ENCODE results near the gene CCNK.

Gene CCNK

DNA sequence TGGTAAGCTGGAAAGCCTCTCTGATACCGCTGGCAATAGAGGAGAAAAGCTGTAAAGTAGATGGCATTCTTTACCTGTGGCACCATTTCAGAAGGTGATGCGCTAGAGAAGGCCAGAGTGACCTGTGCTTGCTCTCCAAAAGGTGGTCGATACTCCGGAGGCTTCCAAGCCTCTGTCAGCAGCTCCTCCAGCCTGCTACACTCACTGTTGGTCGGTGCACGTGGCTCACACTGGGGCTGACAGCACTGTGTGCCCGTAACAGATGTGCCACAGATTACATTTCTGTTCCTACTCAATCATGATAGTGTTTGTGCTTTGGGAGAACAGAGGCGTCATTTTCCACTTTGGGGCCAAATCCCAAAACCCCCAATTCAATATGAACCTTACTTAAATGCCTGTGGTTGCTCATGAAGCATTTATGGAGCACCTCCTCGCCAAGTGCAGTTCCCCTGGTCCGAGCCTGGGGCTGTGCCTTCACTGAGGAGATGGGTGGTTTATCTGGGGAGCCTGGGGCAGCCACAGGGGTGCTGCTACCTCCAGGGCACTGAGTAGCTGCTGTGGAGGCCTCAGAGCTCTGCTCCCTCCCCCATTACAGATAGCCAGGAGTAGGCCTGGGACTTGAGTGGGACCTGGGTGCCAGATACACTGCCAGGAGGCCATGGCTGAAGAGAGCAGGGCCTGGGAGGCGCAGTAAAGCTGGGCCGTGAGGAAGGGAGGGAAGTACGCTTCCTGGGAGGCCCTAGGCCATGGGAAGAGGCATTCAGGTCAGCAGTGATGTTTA, 26.8 kb downstream of the CCNK start:
- DNase-seq (ENCODE audit: low read depth in 2 of 2) = no peak

DNA sequence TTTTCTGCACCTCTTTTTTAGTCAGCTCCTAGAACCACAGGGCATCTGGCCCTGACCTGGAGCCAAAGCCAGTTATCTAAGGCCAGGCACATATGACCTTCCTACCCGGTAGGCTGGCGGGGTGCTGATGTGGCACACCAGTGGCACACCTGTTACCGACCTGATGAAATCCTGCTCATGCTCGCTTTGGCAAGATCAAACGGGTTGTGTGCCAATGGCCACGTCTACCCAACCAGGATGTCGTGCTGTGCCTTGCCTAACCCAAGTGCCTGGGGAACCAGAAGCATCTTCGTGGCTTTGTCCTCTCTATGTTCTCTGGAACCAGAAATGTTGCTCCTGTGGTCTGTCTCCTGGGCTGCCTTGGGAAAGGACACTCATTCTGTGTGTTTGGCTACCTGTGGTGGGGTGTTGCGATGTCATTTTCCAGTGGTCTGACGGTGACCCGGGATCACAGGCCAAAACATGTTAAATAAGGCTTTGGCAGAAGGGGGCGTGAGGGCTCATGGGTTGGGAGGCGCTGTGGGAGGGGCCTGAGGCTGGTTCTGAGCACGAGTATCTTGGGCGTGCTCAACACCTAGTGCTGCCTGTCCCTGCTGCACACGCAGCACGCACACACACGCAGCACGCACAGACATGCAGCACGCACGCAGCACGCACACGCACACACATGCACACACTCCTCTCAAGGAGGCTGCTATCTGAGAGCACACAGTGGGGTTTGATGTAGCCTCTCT, 27.9 kb downstream of the CCNK start:
- no peak for DNase-seq (ENCODE audit: low read depth in 2 of 2)

DNA sequence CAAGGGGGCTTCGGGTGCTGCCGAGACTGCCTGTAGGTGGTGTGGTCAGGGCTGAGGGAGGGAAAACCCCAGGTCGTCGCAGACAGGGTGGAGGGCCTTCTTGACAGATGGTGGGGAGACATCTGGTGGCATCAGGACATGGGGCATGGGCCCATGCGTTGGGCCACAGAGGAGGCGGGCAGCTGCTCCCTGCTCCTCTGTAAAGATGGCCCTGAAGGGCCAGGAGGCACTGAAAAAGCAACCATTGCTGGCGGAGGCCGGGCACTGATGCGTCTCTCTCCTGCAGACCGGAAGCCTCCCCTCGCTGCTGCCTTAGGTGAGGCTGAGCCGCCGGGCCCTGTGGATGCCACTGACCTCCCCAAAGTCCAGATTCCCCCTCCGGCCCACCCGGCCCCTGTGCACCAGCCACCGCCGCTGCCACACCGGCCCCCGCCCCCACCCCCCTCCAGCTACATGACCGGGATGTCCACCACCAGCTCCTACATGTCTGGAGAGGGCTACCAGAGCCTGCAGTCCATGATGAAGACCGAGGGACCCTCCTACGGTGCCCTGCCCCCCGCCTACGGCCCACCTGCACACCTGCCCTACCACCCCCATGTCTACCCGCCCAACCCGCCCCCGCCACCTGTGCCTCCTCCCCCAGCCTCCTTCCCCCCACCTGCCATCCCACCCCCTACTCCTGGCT, 28.8 kb downstream of the CCNK start:
- no peak for DNase-seq (ENCODE audit: low read depth in 2 of 2)

DNA sequence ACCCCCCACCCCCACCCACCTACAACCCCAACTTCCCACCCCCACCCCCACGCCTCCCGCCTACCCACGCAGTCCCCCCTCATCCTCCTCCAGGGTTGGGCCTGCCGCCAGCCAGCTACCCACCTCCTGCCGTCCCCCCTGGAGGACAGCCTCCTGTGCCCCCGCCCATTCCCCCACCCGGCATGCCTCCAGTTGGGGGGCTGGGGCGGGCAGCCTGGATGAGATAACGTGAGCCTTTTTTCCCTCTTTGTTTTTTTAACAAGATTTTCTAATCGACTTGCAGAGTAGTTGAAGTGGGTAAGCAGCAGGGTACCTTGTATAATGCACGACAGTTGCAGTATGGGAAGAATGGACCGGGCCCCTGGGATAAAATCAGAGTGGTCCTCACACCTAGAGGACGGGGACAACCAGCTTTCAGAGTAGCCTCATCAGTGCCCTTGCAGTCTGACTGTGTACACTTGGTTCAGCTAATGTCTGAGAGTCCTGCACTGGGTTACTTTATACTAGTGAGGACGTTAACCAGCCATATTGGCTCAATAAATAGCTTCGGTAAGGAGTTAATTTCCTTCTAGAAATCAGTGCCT, 29.4 kb downstream of the CCNK start:
- no peak for DNase-seq (ENCODE audit: low read depth in 2 of 2)

DNA sequence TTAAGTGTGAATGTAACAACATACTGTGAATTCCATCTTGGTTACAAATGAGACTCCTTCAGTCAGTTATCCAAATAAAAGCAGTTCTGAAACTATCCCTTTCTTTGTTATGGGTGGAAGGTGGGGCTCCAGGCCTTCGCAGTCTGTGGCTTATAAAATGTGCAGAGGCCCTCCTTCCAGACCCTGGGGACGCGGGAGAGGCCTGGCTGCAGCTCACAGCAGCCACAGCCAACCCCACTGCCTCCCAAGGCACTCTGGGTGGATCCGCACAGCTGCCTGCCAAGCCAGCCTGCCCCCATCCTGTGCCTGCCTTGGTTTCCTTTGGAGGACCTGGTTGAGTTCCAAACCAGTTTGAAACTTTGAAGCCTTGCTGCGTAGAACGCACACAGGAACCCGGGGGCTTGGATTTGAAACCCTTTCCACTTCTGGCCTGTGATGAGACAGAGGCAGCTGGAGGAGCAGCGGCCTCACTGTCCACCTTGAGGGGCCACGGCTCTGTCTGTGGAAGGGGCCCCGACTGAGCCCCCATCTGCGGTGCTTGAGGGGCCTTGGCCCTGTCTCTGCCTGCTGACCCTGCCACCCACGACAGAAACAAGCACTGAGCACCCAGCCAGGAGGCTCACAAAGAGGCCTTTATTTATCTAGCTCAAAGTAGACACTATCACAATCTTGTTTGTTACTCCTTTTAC, 30.4 kb downstream of the CCNK start:
- DNase-seq (ENCODE audit: low read depth in 2 of 2) = no peak

DNA sequence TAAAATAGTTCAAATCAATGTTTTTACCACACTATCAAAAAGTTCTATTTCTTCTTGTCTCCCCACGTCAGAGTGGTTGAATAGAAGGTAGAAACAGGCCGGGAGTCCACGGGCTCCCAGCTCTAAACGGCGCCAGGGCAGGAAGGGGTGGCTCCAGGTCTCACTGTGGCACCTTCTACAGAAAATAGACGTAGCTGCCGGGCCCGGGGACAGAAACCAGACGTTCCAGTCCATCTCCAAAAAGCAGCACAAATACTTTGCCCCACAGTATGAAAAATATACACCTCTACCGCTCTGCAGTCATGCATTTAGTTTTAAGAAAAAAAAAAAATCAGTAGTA, 30.9 kb downstream of the CCNK start:
- no peak for DNase-seq (ENCODE audit: low read depth in 2 of 2)

DNA sequence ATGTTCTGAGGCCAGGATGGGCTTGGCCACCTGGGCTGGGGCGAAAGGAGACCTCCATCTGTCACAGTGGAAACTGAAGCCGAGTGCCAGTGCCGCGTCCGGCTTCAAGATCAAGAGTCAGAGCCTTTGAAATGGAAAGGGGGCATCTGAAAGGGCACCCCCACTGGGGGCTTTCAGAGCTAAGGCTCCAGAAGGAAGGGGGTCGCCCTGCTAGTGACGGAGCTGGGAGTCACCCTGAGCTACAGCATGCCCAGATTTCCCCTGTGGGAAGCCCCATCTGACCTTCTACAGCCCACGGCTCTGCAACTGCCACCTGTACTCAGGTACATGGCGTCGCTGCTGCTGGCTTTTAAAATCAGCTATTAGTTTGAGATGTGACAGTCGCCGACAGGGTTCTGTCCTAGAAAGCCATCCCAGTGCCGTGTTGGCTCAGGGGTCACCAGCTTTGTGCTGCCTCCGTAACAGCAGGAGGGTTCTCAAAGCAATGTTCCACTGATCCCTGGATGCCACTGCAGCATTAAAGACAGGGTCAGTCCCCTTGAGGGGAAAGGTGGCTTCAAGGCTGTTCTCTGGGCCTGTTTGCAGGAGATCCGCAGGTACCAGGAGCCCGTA, 31.5 kb downstream of the CCNK start:
- no peak for DNase-seq (ENCODE audit: low read depth in 2 of 2)

DNA sequence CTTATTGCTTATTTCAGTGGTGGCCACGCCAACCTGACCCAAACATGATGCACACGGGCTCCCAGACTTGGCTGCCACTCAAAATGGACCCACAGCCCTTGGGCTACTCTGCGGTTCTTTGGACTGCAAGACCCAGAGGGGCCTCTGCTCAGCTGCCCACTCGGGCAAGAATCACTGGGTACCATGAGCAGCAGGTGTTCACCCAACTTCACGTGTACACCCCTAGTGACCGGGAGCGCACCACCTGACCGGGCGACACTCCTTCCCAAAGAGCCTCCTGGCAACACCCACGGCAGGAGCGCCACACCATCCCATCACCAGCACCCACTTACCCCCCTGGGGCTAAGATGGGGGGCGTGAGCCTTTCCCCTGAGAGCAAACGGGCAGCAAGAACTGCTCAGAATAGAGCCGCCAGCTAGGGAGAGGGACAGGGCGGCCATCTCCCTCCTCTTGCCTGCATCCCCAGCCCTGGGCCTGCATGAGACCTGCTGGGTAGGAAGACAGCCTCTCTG, 32.0 kb downstream of the CCNK start:
- no peak for DNase-seq (ENCODE audit: low read depth in 2 of 2)

DNA sequence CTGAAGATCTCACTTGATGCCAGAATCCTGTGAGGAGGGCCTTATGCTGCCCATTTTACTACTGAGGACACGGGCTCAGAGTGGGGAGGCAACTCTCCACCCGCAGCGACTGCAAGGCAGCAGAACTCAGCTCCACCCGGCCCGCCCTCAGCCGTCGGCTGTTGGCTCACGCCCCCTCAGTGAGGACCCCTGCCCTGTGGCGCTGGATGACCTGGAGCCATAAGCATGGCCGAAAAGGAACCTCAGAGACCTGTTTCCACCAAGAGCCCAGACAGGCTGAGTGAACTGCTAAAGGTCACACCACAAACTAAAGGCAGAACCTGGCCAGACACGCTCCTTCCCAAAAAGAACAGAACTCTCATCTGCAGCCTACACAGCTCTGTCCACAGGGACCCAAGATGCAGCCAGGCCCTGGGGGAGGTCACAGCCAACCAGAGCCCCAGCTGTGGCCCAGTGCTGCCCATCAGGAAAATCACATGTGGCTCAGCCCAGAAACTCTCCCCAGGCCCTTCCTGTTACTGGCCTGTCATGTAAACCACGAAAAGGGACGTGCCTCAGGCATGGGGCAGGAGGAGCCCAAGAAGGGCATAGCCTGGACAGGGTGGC, 32.8 kb downstream of the CCNK start:
- no peak for DNase-seq (ENCODE audit: low read depth in 2 of 2)

DNA sequence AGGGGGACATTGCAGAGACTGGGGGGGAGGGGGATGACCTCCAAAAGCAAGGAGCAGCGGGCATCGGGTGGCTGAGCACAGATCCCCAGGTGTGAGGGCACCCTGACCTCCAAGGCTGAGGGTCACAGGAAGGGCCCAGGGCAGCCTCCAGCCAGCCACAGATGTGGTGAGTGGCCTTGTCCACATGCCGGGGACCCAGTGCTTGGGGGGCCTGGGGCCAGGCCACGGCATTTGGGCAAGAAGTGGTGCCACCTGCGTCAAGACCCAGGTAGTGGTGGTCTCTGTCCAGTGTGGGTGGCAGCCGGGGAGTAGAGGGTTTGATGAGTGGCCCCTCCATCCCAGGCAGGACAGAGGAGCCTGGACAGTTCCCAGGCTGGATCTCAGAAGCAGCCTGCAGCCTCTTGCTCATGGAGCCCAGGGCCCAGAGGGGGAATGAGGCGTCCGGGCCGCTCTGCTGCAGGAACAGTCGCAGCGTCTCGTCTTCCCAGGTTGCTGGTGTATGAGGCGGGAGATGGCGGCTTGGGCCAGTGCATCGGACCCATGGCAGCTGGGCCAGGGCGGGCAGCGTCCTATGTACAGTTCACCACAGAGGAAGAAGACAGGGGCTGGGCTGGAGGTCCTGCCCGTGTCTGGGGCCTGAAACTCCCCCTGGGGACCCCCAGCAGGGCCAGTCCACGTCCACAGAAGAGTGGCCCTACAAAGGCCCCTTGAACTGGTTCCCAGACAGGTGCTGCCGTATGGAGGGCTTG, 33.5 kb downstream of the CCNK start:
- no peak for DNase-seq (ENCODE audit: low read depth in 2 of 2)

DNA sequence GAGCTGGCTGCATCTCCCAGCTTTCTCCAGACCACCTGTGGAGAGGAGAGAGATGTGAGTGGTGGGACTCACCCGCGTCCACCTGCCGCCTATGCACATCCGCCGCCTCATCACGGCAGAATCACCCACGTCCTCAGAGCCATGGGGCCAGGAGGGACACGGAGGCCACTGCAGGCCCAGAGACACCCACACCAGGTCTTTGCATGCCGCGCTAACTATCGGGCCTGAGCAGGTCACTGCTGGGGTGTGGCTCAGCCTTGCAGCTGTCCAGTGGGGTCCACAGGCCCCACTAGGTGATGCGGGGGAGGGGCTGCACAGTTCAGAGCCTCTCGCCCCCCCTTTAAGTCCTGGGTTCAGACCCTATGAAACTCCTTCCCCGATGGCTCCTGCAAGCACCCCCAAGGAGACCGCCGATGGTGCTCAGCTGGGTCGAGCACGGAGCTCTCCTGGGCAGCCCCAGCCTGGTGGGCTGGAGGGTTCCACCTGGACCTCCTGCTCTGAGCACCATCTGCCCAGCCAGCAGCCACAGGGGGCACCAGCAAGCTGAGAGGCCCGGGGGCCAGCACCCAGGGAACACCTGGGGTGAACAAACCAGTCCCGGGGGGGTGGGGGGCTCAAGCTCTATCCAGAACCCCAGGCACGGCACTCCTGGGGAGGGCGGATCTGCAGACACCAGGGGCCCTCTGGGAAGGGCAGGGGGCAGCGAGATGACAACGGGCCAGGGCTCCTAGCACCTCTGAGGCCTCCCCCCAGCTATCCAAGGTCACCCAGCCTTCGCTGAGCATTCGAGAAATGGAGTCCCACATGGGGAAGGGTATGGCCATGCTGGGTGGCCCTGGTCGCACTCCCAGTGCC, 34.3 kb downstream of the CCNK start:
- DNase-seq (ENCODE audit: low read depth in 2 of 2) = no peak

DNA sequence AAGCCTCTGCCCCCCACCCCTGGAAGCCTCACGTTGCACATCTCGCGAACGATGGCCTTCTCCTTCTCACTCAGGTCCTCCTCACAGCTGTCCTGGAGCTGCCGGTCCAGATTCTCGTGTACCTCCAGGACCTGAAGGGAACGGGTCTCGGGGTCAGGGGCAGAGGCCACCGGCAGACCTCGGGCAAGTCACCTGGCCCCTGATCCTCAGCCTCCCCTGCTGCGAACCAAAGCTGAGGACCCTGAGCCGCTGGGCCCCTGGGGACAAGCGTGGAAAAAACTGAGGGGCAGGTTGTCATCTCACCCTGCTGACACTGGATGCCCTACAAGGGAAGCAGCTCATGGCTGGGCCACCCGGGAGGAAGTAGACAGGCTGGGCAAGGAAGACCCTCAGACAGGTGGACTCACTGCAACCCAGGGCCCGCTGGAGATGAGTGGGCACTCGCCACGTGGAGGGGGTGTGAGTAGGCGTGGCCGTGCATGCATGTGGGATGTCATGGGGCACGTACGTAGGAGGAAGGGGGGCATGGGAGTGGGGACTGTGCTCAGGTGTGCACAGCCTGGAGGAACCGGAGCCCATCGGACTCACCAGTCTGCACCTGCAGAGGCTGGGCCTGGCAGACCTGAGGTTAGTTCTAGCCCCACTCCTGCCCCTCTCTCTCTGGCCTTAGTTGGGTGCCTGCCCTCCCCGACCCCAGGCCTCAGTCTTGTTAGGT, 35.1 kb downstream of the CCNK start:
- no peak for DNase-seq (ENCODE audit: low read depth in 2 of 2)

DNA sequence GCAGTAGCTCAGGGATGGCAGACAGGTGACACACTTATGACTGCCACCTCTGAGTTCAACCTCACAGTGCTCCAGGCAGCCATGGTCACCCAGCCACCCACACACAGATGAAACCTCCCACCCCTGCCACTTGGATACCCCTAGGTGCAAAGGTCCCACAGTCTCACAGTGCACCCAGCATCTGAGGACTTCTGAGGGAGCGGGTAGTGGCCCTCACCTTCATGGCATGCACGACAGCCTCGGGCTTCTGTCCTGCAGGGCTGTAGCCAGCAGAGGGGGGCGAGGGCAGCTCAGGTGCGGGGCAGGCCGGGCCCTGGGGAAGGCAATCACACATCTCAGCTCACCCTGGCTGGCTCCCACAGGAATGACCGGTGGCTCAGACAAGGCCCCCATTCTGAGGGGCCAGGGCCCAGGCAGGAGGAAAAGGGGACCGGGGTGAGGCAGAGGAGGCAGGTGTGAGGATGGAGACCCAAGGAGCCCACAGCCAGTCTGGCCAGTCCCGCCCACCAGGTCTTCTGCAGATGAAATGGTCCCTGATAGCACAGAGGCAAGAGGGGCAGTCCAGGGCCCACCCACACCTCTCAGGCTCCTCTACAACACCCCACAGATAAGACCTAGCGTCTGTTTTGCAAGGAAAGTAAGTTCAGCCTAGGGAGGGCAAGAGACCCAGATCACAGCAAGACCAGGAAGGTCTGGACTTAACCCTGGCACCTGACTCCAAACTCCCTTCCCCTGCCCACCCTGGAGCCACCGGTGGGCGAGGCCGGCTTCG, 35.8 kb downstream of the CCNK start:
- no peak for DNase-seq (ENCODE audit: low read depth in 2 of 2)

DNA sequence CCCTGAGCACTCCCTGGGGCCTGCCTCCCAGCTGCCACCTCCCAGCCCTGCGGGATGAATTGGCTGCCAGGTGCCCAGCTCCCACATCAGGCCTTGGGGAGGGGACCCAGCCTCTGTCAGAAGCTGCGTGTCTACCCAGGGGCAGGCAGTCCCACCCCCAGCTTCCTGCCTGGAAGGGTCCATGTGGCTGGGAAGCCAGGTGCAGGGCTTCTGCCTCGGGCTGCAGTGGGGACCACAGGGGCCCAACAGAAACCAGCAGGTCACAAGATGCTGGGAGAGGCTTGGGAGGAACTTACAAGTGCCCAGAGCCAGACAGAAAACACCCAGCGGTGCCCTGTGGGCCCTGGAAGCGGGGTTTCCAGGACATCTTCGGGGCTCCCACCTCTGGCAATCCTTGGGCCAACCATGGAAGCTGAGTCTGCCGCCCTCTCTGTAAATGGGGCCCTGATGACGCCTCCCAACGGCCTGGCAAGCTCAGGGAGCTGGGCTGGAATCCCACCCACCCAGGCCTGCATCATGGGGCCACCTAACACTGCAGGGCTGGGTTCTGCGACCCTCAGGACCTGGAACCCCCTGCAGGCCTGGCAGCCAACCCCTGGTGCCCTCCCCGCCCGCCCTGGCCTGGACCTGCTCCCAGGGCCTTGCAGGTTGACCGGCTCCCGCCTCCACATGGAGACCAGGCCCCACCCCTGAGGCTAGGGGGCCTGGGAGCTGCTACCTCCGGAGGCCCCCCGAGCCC, 36.6 kb downstream of the CCNK start:
- DNase-seq (ENCODE audit: low read depth in 2 of 2) = no peak

DNA sequence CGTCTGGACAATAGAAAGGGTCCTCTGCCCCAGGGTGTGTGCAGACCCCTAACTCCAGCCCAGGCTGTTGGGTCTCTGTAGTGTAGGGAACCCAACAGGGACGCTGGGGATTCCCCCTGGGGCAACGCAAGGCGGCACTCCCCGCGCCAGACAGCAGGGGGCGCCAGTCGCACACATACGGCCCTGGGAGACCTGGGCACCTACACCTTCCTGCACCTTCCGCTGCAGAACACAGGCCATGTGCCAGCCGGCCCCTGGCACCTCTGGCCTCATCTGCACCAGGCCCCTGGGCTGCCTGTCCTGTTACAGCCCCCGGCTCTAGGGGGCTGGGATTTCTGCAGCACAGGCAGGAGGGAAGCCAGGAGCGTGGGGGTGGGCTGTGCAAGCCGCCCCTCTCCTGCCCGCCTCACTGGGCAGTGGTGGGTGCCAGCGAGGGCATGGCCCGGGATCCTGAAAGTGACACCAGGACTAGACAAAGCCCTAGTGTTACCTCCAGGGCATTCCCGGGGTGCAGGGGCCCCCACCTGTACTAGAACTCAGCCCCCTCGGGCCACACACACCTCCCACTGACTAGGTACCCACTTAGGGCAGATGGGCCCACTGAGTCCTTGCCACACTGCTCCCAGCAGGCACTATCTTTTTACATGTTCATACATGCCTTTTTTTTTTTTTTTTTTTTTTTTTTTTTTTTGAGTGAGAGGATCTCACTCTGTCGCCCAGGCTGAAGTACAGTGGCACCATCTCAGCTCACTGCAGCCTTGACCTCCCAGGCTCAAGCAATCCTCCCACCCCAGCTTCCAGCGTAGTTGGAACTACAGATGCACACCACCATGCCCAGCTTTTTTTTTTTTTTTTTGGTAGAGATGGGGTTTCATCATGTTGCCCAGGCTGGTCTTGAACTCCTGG, 37.5 kb downstream of the CCNK start:
- DNase-seq (ENCODE audit: low read depth in 2 of 2) = peak; percentile 63 to 65

DNA sequence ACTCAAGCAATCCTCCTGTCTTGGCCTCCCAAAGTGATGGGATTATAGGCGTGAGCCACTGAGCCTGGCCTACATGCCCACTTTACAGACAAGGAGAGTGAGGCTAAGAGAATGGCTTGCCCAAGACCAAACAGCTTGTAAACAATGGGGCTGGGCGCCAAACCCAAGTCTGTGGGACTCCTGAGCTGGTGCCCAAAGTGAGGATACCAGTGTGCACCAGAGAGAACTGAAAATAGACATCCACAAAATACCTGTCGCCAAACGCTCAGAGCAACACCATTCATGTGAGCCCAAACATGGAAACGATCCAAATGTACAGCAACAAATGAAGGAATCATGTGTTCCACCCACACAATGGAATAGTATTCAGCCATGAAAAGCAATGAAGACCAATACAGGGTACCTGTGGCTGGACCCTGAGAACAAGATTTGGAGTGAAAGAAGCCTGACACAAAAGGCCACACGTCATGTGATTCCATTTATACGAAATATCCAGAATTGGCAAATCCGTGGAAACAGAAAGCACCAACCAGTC, 38.2 kb downstream of the CCNK start:
- no peak for DNase-seq (ENCODE audit: low read depth in 2 of 2)

Measured in stimulated activated CD4-positive, alpha-beta T cell treated with anti-CD3 and anti-CD28 coated beads, Interleukin-15, amount 100 ng/mL, for 48 hours (primary cell).